Vagina (tissue), 2 donors: ENCODE measurements around the gene PTGES.

ENCODE experiments used
- POLR2A ChIP-seq, 2 donors: fragments of 450-650 bp; IDR thresholded peaks; one replicate each; pipeline ENCODE4 v1.6.1; 2017; ENCODE audit warnings: antibody characterized with exemption in 2 of 2, mild to moderate bottlenecking in 2 of 2, moderate library complexity in 2 of 2
- TF ChIP-seq, protein P1 (sequence below), 3 experiments: fragments of 450-650 bp in 2 of 3; fragments of 200-600 bp in 1 of 3; sonication (generic) in 1 of 3; IDR thresholded peaks; one replicate each; pipeline ENCODE4 v1.5.1; 2017 to 2019; ENCODE audit warnings: antibody characterized with exemption in 3 of 3, mild to moderate bottlenecking in 2 of 3, moderate library complexity in 2 of 3

DNA sequence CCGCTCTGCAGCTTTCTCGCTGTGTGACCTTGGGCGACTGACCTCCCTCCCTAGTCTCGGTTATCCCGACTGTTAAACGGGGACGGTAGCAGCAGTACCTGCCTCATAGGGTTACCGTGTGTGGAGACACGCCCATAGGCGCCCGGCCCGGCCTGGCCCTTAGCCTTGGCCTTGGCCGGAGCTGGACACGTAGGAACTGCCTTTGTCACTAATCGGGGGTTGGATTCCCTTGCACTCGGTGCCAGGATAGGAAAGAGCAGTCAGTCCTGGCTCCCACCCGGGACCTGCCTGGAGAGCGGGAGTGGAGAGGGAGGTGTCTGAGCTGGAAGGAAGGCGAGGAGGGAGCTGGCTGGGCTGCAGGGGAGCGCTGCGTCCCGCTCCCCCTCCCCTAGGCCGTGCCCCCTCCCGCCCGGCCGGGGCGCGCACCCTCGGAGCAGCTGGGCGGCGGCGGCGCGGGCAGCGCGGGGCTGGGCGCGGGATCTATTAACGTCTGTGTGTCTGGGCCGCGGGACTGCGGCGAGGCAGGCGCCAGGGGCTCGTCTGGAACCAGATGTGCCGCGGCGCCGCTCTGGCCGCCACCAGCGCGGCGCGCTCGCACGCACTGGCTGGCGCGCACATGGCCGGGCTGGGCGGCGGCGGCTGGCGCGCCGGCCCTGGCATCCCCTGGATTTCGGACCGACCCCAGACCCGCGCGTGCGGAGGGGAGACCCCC, 55.7 kb downstream of the PTGES start:
- TF ChIP-seq, protein P1, sequence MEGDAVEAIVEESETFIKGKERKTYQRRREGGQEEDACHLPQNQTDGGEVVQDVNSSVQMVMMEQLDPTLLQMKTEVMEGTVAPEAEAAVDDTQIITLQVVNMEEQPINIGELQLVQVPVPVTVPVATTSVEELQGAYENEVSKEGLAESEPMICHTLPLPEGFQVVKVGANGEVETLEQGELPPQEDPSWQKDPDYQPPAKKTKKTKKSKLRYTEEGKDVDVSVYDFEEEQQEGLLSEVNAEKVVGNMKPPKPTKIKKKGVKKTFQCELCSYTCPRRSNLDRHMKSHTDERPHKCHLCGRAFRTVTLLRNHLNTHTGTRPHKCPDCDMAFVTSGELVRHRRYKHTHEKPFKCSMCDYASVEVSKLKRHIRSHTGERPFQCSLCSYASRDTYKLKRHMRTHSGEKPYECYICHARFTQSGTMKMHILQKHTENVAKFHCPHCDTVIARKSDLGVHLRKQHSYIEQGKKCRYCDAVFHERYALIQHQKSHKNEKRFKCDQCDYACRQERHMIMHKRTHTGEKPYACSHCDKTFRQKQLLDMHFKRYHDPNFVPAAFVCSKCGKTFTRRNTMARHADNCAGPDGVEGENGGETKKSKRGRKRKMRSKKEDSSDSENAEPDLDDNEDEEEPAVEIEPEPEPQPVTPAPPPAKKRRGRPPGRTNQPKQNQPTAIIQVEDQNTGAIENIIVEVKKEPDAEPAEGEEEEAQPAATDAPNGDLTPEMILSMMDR (IDR thresholded peaks at IDR 0.05): no peak
- TF ChIP-seq POLR2A (IDR thresholded peaks at IDR 0.05): no peak
